Spleen (tissue), 11 donors: Measurements from ENCODE around the gene RPL32. TPM values are rescaled to one million over a fixed set of nuclear protein-coding genes. Genes with fewer than 3 reads are reported as not detected.

Source experiments
- DNase-seq: peaks from one replicate; pipeline ENCODE4 v3.0.0-alpha.2; 2020
- H3K27ac ChIP-seq, 8 donors: fragments of 200-600 bp; sonication (generic) in 7 of 8; 1 replicate in 4 of 8; 2 replicates in 4 of 8; pipeline versions ENCODE4 v1.5.0 to v1.8.0; 2016 to 2021; ENCODE audit warnings: inconsistent platforms in 4 of 8, mild to moderate bottlenecking in 4 of 8, moderate library complexity in 1 of 8
- H3K27me3 ChIP-seq, 7 donors: fragments of 200-600 bp; sonication (generic) in 6 of 7; replicated peaks in 1 of 7; 1 replicate in 4 of 7; 2 replicates in 3 of 7; pipeline versions ENCODE4 v1.5.0 to v1.8.0; 2016 to 2021; ENCODE audit warnings: inconsistent platforms in 3 of 7, mild to moderate bottlenecking in 1 of 7
- H3K36me3 ChIP-seq, 6 donors: fragments of 200-600 bp; sonication (generic) in 5 of 6; 1 replicate in 4 of 6; 2 replicates in 2 of 6; pipeline versions ENCODE4 v1.5.0 to v1.8.0; 2016 to 2021; ENCODE audit warnings: inconsistent platforms in 2 of 6
- H3K4me1 ChIP-seq, 6 donors: fragments of 200-600 bp; sonication (generic) in 5 of 6; 1 replicate in 3 of 6; 2 replicates in 3 of 6; pipeline versions ENCODE4 v1.5.0 to v1.8.0; 2016 to 2021; ENCODE audit warnings: inconsistent platforms in 3 of 6
- H3K4me3 ChIP-seq, 8 donors: fragments of 200-600 bp; sonication (generic) in 7 of 8; 1 replicate in 4 of 8; 2 replicates in 4 of 8; pipeline versions ENCODE4 v1.5.0 to v1.8.0; 2016 to 2021; ENCODE audit warnings: inconsistent platforms in 4 of 8, mild to moderate bottlenecking in 4 of 8, moderate library complexity in 2 of 8
- H3K9me3 ChIP-seq, 8 donors: fragments of 200-600 bp; sonication (generic) in 7 of 8; 1 replicate in 4 of 8; 2 replicates in 4 of 8; pipeline versions ENCODE4 v1.5.0 to v1.8.0; 2016 to 2021; ENCODE audit warnings: inconsistent platforms in 4 of 8
- CTCF ChIP-seq, 11 experiments: fragments of 200-600 bp in 7 of 11; fragments of 450-650 bp in 4 of 11; sonication (generic) in 4 of 11; IDR thresholded peaks in 8 of 11; conservative IDR thresholded peaks in 3 of 11; 1 replicate in 7 of 11; 2 replicates in 4 of 11; pipeline versions ENCODE4 v1.4.0 to v1.8.0; 2016 to 2021; ENCODE audit warnings: antibody characterized with exemption in 11 of 11, inconsistent platforms in 4 of 11, mild to moderate bottlenecking in 1 of 11
- POLR2A ChIP-seq, 3 donors: fragments of 450-650 bp; IDR thresholded peaks; one replicate each; pipeline ENCODE4 v1.5.1; 2017; ENCODE audit warnings: antibody characterized with exemption in 3 of 3, mild to moderate bottlenecking in 1 of 3
- POLR2AphosphoS5 ChIP-seq, 3 donors: sonication (generic); formaldehyde crosslinking; IDR thresholded peaks; one replicate each; pipeline ENCODE4 v1.5.1; 2017; ENCODE audit warnings: antibody characterized with exemption in 3 of 3
- WGBS, 5 donors: extraction: QIAGEN DNeasy Blood & Tissue Kit in 3 of 5; methylation state at CpG; one replicate each; pipeline versions ENCODE4 v1.1.5 to v1.1.7; 2013 to 2018; 5-methylcytosine and 5-hydroxymethylcytosine counted together
- intact Hi-C: fragments of 100-400 bp; cut with DNase I; formaldehyde crosslinking; loops from one replicate; pipeline ENCODE4 v1.15.0; 2023; ENCODE audit warnings: low total_unique reads
- polyA plus RNA-seq, 3 donors: library from polyadenylated mRNA; stranded (reverse); fragments of 200-250 nt; gene quantifications; one replicate each; pipeline ENCODE4 v1.2.1, GENCODE V29; 2013
- total RNA-seq, 7 donors: library from RNA; depleted of rRNA in 3 of 7; stranded (reverse); fragments of >200 nt in 3 of 7; fragmentation: NEBNext Ultra II Directional in 4 of 7; extraction: Animal tissue kit (Norgen Biotek cat#: 25700) in 4 of 7; gene quantifications; one replicate each; pipeline versions ENCODE4 v1.1.0 to v1.2.1, GENCODE V29; 2016 to 2021
- donor health status: healthy with polysubstance abuse.
- donor health status: DM: no; HTN: no; CAD: no; lungs with moderate emphysema.
- donor health status: DM: no; HTN: no; CAD: no.
- donor health status: Bipolar disorder and iron deficiency.
- donor health status: healthy.
- donor health status: DM: no; HTN: no; CAD: no.
- donor health status: DM: yes; HTN: yes; CAD: no.

Gene RPL32
- total and polyA plus RNA-seq, 10 donors, result 911 to 6,164 (median 1,572) TPM

- no peaks in the 10 kb centered on the region for H3K4me1 ChIP-seq
- TF ChIP-seq CTCF (IDR thresholded peaks at IDR 0.05 in 8 of 11, conservative IDR thresholded peaks at IDR 0.05 in 3 of 11) (no peak), POLR2AphosphoS5 (IDR thresholded peaks at IDR 0.05) (no peak), POLR2A (IDR thresholded peaks at IDR 0.05) (no peak)
- intact Hi-C loops, result no loop called here
- H3K4me3 ChIP-seq, result no peak overlapping the region
- no peak overlapping the region for H3K27ac ChIP-seq
- H3K36me3 ChIP-seq, result peaks cover 0 to 32% (median 3%) of the 10 kb centered on the region in 6 donors
- no peaks in the 10 kb centered on the region for H3K27me3 ChIP-seq
- DNase-seq, result no peak
- H3K9me3 ChIP-seq, result no peaks in the 10 kb centered on the region
- WGBS, 5 donors, result 89 to 95% (median 93%) methylated on average over 3 to 8 of the region's 8 CpGs
Observed at GRCh38 chr3:12825156-12825555, 16.2 kb downstream of the RPL32 start.

DNA sequence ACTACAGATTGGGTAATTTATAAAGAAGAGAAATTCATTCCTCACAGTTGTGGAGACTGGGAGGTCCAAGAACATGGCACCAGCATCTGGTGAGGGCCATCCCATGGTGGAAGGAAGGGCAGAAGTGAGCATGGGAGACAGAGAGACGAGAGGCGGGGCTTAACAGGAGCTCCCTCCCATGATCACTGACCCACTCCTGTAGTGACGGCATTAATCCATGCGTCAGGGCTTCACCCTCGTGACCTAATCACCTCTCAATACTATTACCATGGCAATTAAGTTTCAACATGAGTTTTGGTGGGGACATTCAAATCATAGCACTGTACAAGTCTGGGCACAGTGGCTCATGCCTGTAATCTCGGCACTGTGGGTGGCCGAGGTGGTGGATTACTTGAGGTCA, 17.1 kb downstream of the RPL32 start:
- intact Hi-C loops, result no loop called here
- no peak overlapping the region for H3K4me3 ChIP-seq
- H3K27ac ChIP-seq, result no peak overlapping the region
- no peaks in the 10 kb centered on the region for H3K27me3 ChIP-seq
- WGBS, 5 donors, result 81 to 96% (median 87%) methylated on average over 7 of the region's 7 CpGs
- H3K4me1 ChIP-seq, result no peaks in the 10 kb centered on the region
- peaks cover 0 to 30% (median 3%) of the 10 kb centered on the region in 6 donors for H3K36me3 ChIP-seq
- DNase-seq, result peak; percentile 27
- TF ChIP-seq CTCF (IDR thresholded peaks at IDR 0.05 in 8 of 11, conservative IDR thresholded peaks at IDR 0.05 in 3 of 11) (no peak), POLR2A (IDR thresholded peaks at IDR 0.05) (no peak), POLR2AphosphoS5 (IDR thresholded peaks at IDR 0.05) (no peak)
- H3K9me3 ChIP-seq, result no peaks in the 10 kb centered on the region

DNA sequence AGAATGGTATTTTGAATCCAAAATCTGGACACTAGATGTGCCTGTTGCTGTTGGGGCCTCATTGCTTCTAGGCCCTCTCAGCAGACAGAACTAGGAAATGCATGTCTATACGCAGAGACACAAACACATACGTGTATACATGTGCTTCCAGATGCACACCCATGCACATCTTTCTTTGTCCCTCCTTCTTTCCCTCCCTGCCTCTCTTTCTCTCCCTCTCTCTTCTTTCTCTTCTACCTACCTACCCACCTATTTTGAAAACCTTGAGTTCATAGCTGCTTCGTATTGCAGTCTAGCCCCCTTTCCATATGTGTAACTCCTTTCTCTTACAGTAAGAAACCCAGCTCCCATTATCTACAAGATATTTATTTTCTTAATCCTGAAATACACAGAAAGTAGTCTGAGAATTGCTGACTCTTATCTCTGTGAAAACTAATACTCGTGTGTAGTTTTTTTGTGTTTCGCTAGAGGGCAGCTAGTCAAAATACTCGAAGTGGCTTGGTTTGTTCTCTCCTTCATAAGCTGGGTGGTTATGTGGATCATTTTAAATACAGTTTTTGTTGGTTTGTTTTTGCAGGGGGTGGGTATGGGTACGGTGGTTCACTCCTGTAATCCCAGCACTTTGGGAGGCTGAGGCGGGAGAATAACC, 18.5 kb downstream of the RPL32 start:
- no peaks in the 10 kb centered on the region for H3K27me3 ChIP-seq
- no peak overlapping the region for H3K27ac ChIP-seq
- H3K9me3 ChIP-seq, result no peaks in the 10 kb centered on the region
- intact Hi-C loops, result no loop called here
- H3K4me1 ChIP-seq, result no peaks in the 10 kb centered on the region
- no peak for TF ChIP-seq POLR2A (IDR thresholded peaks at IDR 0.05)
- no peak for TF ChIP-seq CTCF (IDR thresholded peaks at IDR 0.05 in 8 of 11, conservative IDR thresholded peaks at IDR 0.05 in 3 of 11)
- no peak for TF ChIP-seq POLR2AphosphoS5 (IDR thresholded peaks at IDR 0.05)
- H3K4me3 ChIP-seq, result no peak overlapping the region
- WGBS, 5 donors, result 55 to 74% (median 67%) methylated on average over 7 to 8 of the region's 8 CpGs
- H3K36me3 ChIP-seq, result peaks cover 0 to 23% (median 3%) of the 10 kb centered on the region in 6 donors
- DNase-seq, result no peak

DNA sequence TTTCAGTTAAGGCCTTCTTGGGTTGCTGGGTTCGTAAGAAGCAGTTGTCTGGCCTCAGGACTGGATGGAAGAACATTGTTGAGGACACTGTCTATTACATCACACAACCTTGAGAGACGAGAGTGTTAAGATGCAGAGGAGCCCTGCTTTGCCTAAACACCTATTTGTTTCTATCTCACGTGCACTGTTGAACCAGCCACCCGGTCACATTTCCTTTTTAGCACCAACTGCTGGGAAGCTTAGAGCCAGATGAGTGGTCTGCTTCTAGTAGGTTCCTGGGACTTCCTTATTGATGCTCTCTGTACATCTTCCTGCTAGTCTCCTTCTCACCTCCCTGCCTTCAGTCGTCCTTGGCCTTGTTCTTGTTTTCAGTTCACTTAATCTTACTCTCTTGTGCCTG, 22.6 kb downstream of the RPL32 start:
- Histone ChIP-seq H3K4me1 (peaks cover 0 to 9% (median 3%) of the 10 kb centered on the region in 6 donors), H3K9me3 (no peaks in the 10 kb centered on the region), H3K27me3 (no peaks in the 10 kb centered on the region), H3K36me3 (peaks cover 0 to 48% (median 14%) of the 10 kb centered on the region in 6 donors), H3K27ac (no peak overlapping the region), H3K4me3 (no peak overlapping the region)
- 59 to 73% (median 65%) methylated on average over 5 of the region's 5 CpGs for WGBS, 5 donors
- intact Hi-C loops, result no loop called here
- no peak for TF ChIP-seq POLR2A (IDR thresholded peaks at IDR 0.05)
- TF ChIP-seq CTCF (IDR thresholded peaks at IDR 0.05 in 8 of 11, conservative IDR thresholded peaks at IDR 0.05 in 3 of 11), result no peak
- TF ChIP-seq POLR2AphosphoS5 (IDR thresholded peaks at IDR 0.05), result no peak
- DNase-seq, result peak; percentile 1
